Activated naive CD4-positive, alpha-beta T cell treated with anti-CD3 and anti-CD28 coated beads for 36 hours (primary cell): ENCODE results near the gene ADCY10. TPM values are rescaled to one million over a fixed set of nuclear protein-coding genes. Genes with fewer than 3 reads are reported as not detected.

Experiments used
- CTCF ChIA-PET: fragments of 350-600 bp; sonication (Branson Sonifier 250); formaldehyde crosslinking; loops from one replicate; lab custom pipeline; 2021; ENCODE audit warnings: antibody characterized with exemption; lab: Charles Lee
- DNase-seq: peaks from one replicate; pipeline ENCODE4 v3.0.0-alpha.2; 2020
- H3K27ac Mint-ChIP-seq: one replicate; pipeline ENCODE4 v1.8.0; 2021; ENCODE audit warnings: mild to moderate bottlenecking, mixed read lengths
- H3K27me3 Mint-ChIP-seq: one replicate; pipeline ENCODE4 v1.8.0; 2021; ENCODE audit warnings: low read depth, mixed read lengths
- H3K36me3 Mint-ChIP-seq: one replicate; pipeline ENCODE4 v1.8.0; 2021; ENCODE audit warnings: low read depth, mixed read lengths
- H3K4me1 Mint-ChIP-seq: one replicate; pipeline ENCODE4 v1.8.0; 2021; ENCODE audit warnings: low read depth, mixed read lengths
- H3K4me3 Mint-ChIP-seq: one replicate; pipeline ENCODE4 v1.8.0; 2021; ENCODE audit warnings: mild to moderate bottlenecking, moderate library complexity, mixed read lengths
- H3K9me3 Mint-ChIP-seq: one replicate; pipeline ENCODE4 v1.8.0; 2021; ENCODE audit warnings: mixed read lengths
- intact Hi-C: fragments of 100-400 bp; cut with micrococcal nuclease; formaldehyde crosslinking; loops from one replicate; pipeline ENCODE4 v1.15.1; 2023
- total RNA-seq, 2 experiments: library from RNA; stranded (reverse); gene quantifications; one replicate each; pipeline ENCODE4 v1.2.3, GENCODE V29; 2021

ADCY10 gene
- total RNA-seq, 2 experiments from 2014 or later = 0.24 TPM; not detected in 1

GRCh38 chr1:167924102-167924501 is 10.2 kb upstream of the ADCY10 start:
- intact Hi-C loops = no loop called here
- CTCF ChIA-PET = no interaction called here
- no peak overlapping the region for H3K27ac Mint-ChIP-seq
- no peaks in the 10 kb centered on the region for H3K27me3 Mint-ChIP-seq
- H3K4me3 Mint-ChIP-seq = no peak overlapping the region
- H3K9me3 Mint-ChIP-seq = no peaks in the 10 kb centered on the region
- H3K4me1 Mint-ChIP-seq = peaks cover 15% of the 10 kb centered on the region
- H3K36me3 Mint-ChIP-seq = peaks cover 5% of the 10 kb centered on the region
- no peak for DNase-seq

GRCh38 chr1:167923324-167924056 is 9.6 kb upstream of the ADCY10 start:
- intact Hi-C loops = no loop called here
- CTCF ChIA-PET = no interaction called here

GRCh38 chr1:167922611-167923074 is 8.7 kb upstream of the ADCY10 start:
- H3K27ac Mint-ChIP-seq = no peak overlapping the region
- H3K4me3 Mint-ChIP-seq = no peak overlapping the region
- CTCF ChIA-PET = interaction anchor here (0.6 to 1.1 kb wide), 2 partner anchors 159 to 160 kb away, joined by 3 read pairs; no protein-coding TSS in a partner anchor
- H3K9me3 Mint-ChIP-seq = no peaks in the 10 kb centered on the region
- intact Hi-C loops = no loop called here
- no peak for DNase-seq
- H3K4me1 Mint-ChIP-seq = peaks cover 15% of the 10 kb centered on the region
- H3K27me3 Mint-ChIP-seq = no peaks in the 10 kb centered on the region
- H3K36me3 Mint-ChIP-seq = peaks cover 8% of the 10 kb centered on the region

More at GRCh38 chr1:167923324-167924056, 9.6 kb upstream of the ADCY10 start:
- Mint-ChIP-seq H3K27ac (no peak overlapping the region), H3K4me3 (no peak overlapping the region), H3K27me3 (no peaks in the 10 kb centered on the region), H3K36me3 (peaks cover 5% of the 10 kb centered on the region), H3K4me1 (peaks cover 15% of the 10 kb centered on the region), H3K9me3 (no peaks in the 10 kb centered on the region)
- no peak for DNase-seq

- CTCF ChIA-PET = interaction anchor here (0.6 to 1.1 kb wide), 2 partner anchors 160 to 161 kb away, joined by 3 read pairs; no protein-coding TSS in a partner anchor
- Mint-ChIP-seq H3K36me3 (peaks cover 8% of the 10 kb centered on the region), H3K9me3 (no peaks in the 10 kb centered on the region), H3K4me3 (no peak overlapping the region), H3K27me3 (no peaks in the 10 kb centered on the region), H3K27ac (no peak overlapping the region), H3K4me1 (peaks cover 12% of the 10 kb centered on the region)
- intact Hi-C loops = no loop called here
- no peak for DNase-seq
Observed at GRCh38 chr1:167922023-167922422, 8.1 kb upstream of the ADCY10 start.

- Mint-ChIP-seq H3K36me3 (peaks cover 5% of the 10 kb centered on the region), H3K4me1 (peaks cover 1% of the 10 kb centered on the region), H3K4me3 (no peak overlapping the region), H3K27me3 (no peaks in the 10 kb centered on the region), H3K9me3 (no peaks in the 10 kb centered on the region), H3K27ac (no peak overlapping the region)
- intact Hi-C loops = no loop called here
- DNase-seq = no peak
- CTCF ChIA-PET = no interaction called here
Observed at GRCh38 chr1:167916766-167917511, 3.0 kb upstream of the ADCY10 start.

- Mint-ChIP-seq H3K4me3 (no peak overlapping the region), H3K27ac (no peak overlapping the region), H3K27me3 (peaks cover 2% of the 10 kb centered on the region), H3K9me3 (no peaks in the 10 kb centered on the region), H3K4me1 (no peaks in the 10 kb centered on the region), H3K36me3 (peaks cover 5% of the 10 kb centered on the region)
- intact Hi-C loops = no loop called here
- CTCF ChIA-PET = no interaction called here
- DNase-seq = no peak
Observed at GRCh38 chr1:167915569-167915968, 1.6 kb upstream of the ADCY10 start.

- no peak overlapping the region for H3K4me3 Mint-ChIP-seq
- CTCF ChIA-PET = no interaction called here
- peaks cover 4% of the 10 kb centered on the region for H3K27me3 Mint-ChIP-seq
- H3K4me1 Mint-ChIP-seq = no peaks in the 10 kb centered on the region
- intact Hi-C loops = no loop called here
- no peak for DNase-seq
- H3K27ac Mint-ChIP-seq = no peak overlapping the region
- peaks cover 3% of the 10 kb centered on the region for H3K9me3 Mint-ChIP-seq
- H3K36me3 Mint-ChIP-seq = peaks cover 4% of the 10 kb centered on the region
Observed at GRCh38 chr1:167912294-167912693, 1.6 kb downstream of the ADCY10 start.

- Mint-ChIP-seq H3K27ac (no peak overlapping the region), H3K9me3 (peaks cover 3% of the 10 kb centered on the region), H3K4me1 (no peaks in the 10 kb centered on the region), H3K27me3 (peaks cover 4% of the 10 kb centered on the region), H3K36me3 (peaks cover 2% of the 10 kb centered on the region), H3K4me3 (no peak overlapping the region)
- intact Hi-C loops = no loop called here
- CTCF ChIA-PET = no interaction called here
- no peak for DNase-seq
Observed at GRCh38 chr1:167911413-167911812, 2.5 kb downstream of the ADCY10 start.

GRCh38 chr1:167910530-167910929 is 3.4 kb downstream of the ADCY10 start:
- intact Hi-C loops = no loop called here
- H3K9me3 Mint-ChIP-seq = peaks cover 3% of the 10 kb centered on the region
- DNase-seq = no peak
- CTCF ChIA-PET = no interaction called here
- peaks cover 2% of the 10 kb centered on the region for H3K36me3 Mint-ChIP-seq
- no peaks in the 10 kb centered on the region for H3K4me1 Mint-ChIP-seq
- H3K27me3 Mint-ChIP-seq = peaks cover 4% of the 10 kb centered on the region
- no peak overlapping the region for H3K4me3 Mint-ChIP-seq
- H3K27ac Mint-ChIP-seq = no peak overlapping the region

GRCh38 chr1:167909691-167910180 is 4.2 kb downstream of the ADCY10 start:
- DNase-seq = no peak
- no peaks in the 10 kb centered on the region for H3K4me1 Mint-ChIP-seq
- H3K4me3 Mint-ChIP-seq = no peak overlapping the region
- intact Hi-C loops = no loop called here
- H3K27me3 Mint-ChIP-seq = peaks cover 4% of the 10 kb centered on the region
- H3K36me3 Mint-ChIP-seq = peaks cover 2% of the 10 kb centered on the region
- H3K27ac Mint-ChIP-seq = no peak overlapping the region
- peaks cover 3% of the 10 kb centered on the region for H3K9me3 Mint-ChIP-seq
- CTCF ChIA-PET = no interaction called here

- intact Hi-C loops = no loop called here
- Mint-ChIP-seq H3K9me3 (peaks cover 3% of the 10 kb centered on the region), H3K27me3 (peaks cover 2% of the 10 kb centered on the region), H3K4me3 (no peak overlapping the region), H3K27ac (no peak overlapping the region), H3K36me3 (peaks cover 2% of the 10 kb centered on the region), H3K4me1 (no peaks in the 10 kb centered on the region)
- CTCF ChIA-PET = no interaction called here
- no peak for DNase-seq
Observed at GRCh38 chr1:167905671-167906070, 8.3 kb downstream of the ADCY10 start.

- H3K36me3 Mint-ChIP-seq = peaks cover 2% of the 10 kb centered on the region
- intact Hi-C loops = no loop called here
- no peaks in the 10 kb centered on the region for H3K4me1 Mint-ChIP-seq
- H3K27ac Mint-ChIP-seq = no peak overlapping the region
- no peak overlapping the region for H3K4me3 Mint-ChIP-seq
- DNase-seq = no peak
- CTCF ChIA-PET = no interaction called here
- no peaks in the 10 kb centered on the region for H3K27me3 Mint-ChIP-seq
- H3K9me3 Mint-ChIP-seq = peaks cover 3% of the 10 kb centered on the region
Observed at GRCh38 chr1:167905182-167905581, 8.8 kb downstream of the ADCY10 start.
